ENCODE data around the gene CEP78. TPM values are rescaled to one million over a fixed set of nuclear protein-coding genes. Genes with fewer than 3 reads are reported as not detected.
"Not testable (repeated sequence)": the region's sequence is repeated elsewhere in the genome, so short reads cannot be mapped to it uniquely, and the experiment has no call there.

Gene CEP78
- total RNA-seq, 1 donor from 2014 or later: 29.7 TPM

GRCh38 chr9:78280982-78281668 is 45.2 kb downstream of the CEP78 start:
- Mint-ChIP-seq H3K27me3 (ENCODE audit: unreplicated experiment) (no peaks in the 10 kb centered on the region), H3K9me3 (ENCODE audit: unreplicated experiment) (no peaks in the 10 kb centered on the region), H3K4me1 (ENCODE audit: low read depth, unreplicated experiment) (no peaks in the 10 kb centered on the region), H3K4me3 (ENCODE audit: unreplicated experiment) (no peak overlapping the region), H3K36me3 (ENCODE audit: unreplicated experiment) (no peaks in the 10 kb centered on the region), H3K27ac (ENCODE audit: unreplicated experiment) (no peak overlapping the region)
- TF ChIP-seq CTCF (IDR thresholded peaks at IDR 0.05; ENCODE audit: partially characterized antibody, unreplicated experiment): no peak
- DNase-seq: no peak

- not testable (repeated sequence) for DNase-seq; H3K9me3 Mint-ChIP-seq (ENCODE audit: unreplicated experiment); H3K4me3 Mint-ChIP-seq (ENCODE audit: unreplicated experiment); H3K4me1 Mint-ChIP-seq (ENCODE audit: low read depth, unreplicated experiment); H3K27me3 Mint-ChIP-seq (ENCODE audit: unreplicated experiment); H3K27ac Mint-ChIP-seq (ENCODE audit: unreplicated experiment); H3K36me3 Mint-ChIP-seq (ENCODE audit: unreplicated experiment)
Observed at GRCh38 chr9:78284181-78284580, 48.3 kb downstream of the CEP78 start.

- DNase-seq: no peak
- Mint-ChIP-seq H3K4me3 (ENCODE audit: unreplicated experiment) (no peak overlapping the region), H3K9me3 (ENCODE audit: unreplicated experiment) (no peaks in the 10 kb centered on the region), H3K27me3 (ENCODE audit: unreplicated experiment) (no peaks in the 10 kb centered on the region), H3K4me1 (ENCODE audit: low read depth, unreplicated experiment) (peaks cover 1% of the 10 kb centered on the region), H3K27ac (ENCODE audit: unreplicated experiment) (no peak overlapping the region), H3K36me3 (ENCODE audit: unreplicated experiment) (no peaks in the 10 kb centered on the region)
- TF ChIP-seq CTCF (IDR thresholded peaks at IDR 0.05; ENCODE audit: partially characterized antibody, unreplicated experiment): no peak
Observed at GRCh38 chr9:78286125-78286524, 50.2 kb downstream of the CEP78 start.

GRCh38 chr9:78286946-78287388 is 51.1 kb downstream of the CEP78 start:
- DNase-seq: no peak
- no peaks in the 10 kb centered on the region for H3K27me3 Mint-ChIP-seq (ENCODE audit: unreplicated experiment)

GRCh38 chr9:78288214-78288892 is 52.5 kb downstream of the CEP78 start:
- H3K4me3 Mint-ChIP-seq (ENCODE audit: unreplicated experiment): no peak overlapping the region
- no peak overlapping the region for H3K27ac Mint-ChIP-seq (ENCODE audit: unreplicated experiment)
- H3K9me3 Mint-ChIP-seq (ENCODE audit: unreplicated experiment): peaks cover 2% of the 10 kb centered on the region
- no peak for DNase-seq
- H3K36me3 Mint-ChIP-seq (ENCODE audit: unreplicated experiment): no peaks in the 10 kb centered on the region
- TF ChIP-seq CTCF (IDR thresholded peaks at IDR 0.05; ENCODE audit: partially characterized antibody, unreplicated experiment): no peak
- H3K27me3 Mint-ChIP-seq (ENCODE audit: unreplicated experiment): peaks cover 2% of the 10 kb centered on the region
- peaks cover 10% of the 10 kb centered on the region for H3K4me1 Mint-ChIP-seq (ENCODE audit: low read depth, unreplicated experiment)

More at GRCh38 chr9:78286946-78287388, 51.1 kb downstream of the CEP78 start:
- Mint-ChIP-seq H3K9me3 (ENCODE audit: unreplicated experiment) (no peaks in the 10 kb centered on the region), H3K36me3 (ENCODE audit: unreplicated experiment) (no peaks in the 10 kb centered on the region), H3K4me1 (ENCODE audit: low read depth, unreplicated experiment) (peaks cover 9% of the 10 kb centered on the region), H3K27ac (ENCODE audit: unreplicated experiment) (no peak overlapping the region), H3K4me3 (ENCODE audit: unreplicated experiment) (no peak overlapping the region)
- TF ChIP-seq CTCF (IDR thresholded peaks at IDR 0.05; ENCODE audit: partially characterized antibody, unreplicated experiment): no peak
